Tibial nerve (tissue), 4 donors: ENCODE results near the gene CSNK1G1.

ENCODE experiments used
- CTCF ChIP-seq, 5 experiments: fragments of 200-600 bp in 3 of 5; fragments of 450-650 bp in 2 of 5; sonication (generic) in 3 of 5; IDR thresholded peaks; one replicate each; pipeline ENCODE4 v1.5.1; 2016 to 2019; ENCODE audit warnings: antibody characterized with exemption in 5 of 5, mild to moderate bottlenecking in 3 of 5, moderate library complexity in 2 of 5
- EP300 ChIP-seq, 2 donors: sonication (generic); formaldehyde crosslinking; IDR thresholded peaks; one replicate each; pipeline ENCODE4 v1.6.1; 2017; ENCODE audit warnings: antibody characterized with exemption in 2 of 2, mild to moderate bottlenecking in 1 of 2
- POLR2A ChIP-seq, 2 donors: fragments of 450-650 bp; IDR thresholded peaks; one replicate each; pipeline ENCODE4 v1.6.1; 2017; ENCODE audit warnings: antibody characterized with exemption in 2 of 2, mild to moderate bottlenecking in 2 of 2, moderate library complexity in 2 of 2

- TF ChIP-seq CTCF (IDR thresholded peaks at IDR 0.05) (no peak), EP300 (IDR thresholded peaks at IDR 0.05) (no peak), POLR2A (IDR thresholded peaks at IDR 0.05) (no peak)
Measured at GRCh38 chr15:64235552-64235951, 120.4 kb downstream of the CSNK1G1 start.
